ENCODE results near the gene C22orf39.

Gene C22orf39, protein sequence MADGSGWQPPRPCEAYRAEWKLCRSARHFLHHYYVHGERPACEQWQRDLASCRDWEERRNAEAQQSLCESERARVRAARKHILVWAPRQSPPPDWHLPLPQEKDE

DNA sequence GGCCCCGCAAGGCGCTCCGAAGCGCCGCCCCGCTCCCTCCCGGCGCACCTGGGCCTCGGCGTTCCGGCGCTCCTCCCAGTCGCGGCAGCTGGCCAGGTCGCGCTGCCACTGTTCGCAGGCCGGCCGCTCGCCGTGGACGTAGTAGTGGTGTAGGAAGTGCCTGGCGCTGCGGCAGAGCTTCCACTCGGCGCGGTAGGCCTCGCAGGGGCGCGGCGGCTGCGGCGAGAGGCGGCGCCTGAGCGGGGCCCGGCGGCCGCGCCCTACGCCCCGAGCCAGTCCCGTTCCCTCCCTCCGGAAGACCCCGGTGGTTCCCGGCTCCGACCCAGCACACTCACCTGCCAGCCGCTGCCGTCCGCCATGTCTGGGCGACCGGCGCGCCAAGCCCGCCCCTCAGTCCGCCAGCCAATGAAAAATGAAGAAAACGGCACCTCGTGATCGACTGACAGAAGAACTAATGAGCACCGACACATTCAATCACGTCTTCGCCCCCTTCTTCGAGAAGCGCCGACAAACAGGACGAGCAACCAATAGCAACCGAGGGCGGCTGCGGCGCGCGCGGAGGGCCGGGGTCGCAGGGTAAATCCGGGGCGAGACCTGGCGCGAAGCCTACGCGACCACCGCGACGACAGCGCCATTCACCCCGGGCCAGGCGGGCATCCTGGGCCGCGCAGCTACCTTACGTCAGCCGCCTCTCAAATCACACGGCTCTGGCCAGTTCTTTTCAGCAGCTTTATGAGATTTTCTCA is at the start of gene C22orf39:
Gene C22orf39, minus strand, starts transcription at position 382 of the 746 bp plus-strand sequence. Its CDS starts 23 bp downstream, at position 359.
- DNase-seq (ENCODE audit: low read depth, low spot score): peak; percentile 71

DNA sequence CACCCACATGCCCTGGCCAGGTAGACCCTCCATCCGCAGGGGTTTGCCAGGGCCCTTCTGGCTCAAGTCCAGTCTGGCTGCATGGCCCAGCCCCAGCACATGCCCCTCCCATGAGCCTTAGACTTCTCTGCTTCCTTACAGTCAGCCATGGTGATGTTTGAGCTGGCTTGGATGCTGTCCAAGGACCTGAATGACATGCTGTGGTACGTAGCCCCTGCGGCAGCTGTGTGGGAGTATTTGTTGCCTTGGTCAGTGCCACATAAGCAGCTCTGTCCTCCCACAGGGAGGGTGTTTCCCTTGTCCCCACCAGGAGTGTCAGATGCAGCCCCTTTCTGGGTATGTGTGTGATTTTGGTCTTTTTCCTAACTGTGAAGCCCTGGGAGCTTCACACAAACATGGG is 49.7 kb upstream of the C22orf39 start:
- DNase-seq (ENCODE audit: low read depth, low spot score): no peak

DNA sequence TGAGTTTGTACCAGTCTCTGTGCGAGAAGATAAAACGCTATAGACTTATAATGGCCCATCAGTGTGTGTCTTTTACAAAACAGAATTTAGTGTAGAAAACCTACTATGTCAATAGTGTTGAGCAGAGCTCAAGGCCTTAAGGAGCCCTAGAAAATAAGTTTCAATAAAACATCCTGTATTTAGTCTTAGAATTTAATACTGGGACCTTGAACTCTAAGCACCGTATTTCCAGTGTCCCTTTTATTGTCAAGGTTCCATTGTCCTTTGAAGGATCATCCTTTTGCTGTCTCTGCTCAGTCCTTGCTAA is 48.8 kb upstream of the C22orf39 start:
- DNase-seq (ENCODE audit: low read depth, low spot score): no peak

DNA sequence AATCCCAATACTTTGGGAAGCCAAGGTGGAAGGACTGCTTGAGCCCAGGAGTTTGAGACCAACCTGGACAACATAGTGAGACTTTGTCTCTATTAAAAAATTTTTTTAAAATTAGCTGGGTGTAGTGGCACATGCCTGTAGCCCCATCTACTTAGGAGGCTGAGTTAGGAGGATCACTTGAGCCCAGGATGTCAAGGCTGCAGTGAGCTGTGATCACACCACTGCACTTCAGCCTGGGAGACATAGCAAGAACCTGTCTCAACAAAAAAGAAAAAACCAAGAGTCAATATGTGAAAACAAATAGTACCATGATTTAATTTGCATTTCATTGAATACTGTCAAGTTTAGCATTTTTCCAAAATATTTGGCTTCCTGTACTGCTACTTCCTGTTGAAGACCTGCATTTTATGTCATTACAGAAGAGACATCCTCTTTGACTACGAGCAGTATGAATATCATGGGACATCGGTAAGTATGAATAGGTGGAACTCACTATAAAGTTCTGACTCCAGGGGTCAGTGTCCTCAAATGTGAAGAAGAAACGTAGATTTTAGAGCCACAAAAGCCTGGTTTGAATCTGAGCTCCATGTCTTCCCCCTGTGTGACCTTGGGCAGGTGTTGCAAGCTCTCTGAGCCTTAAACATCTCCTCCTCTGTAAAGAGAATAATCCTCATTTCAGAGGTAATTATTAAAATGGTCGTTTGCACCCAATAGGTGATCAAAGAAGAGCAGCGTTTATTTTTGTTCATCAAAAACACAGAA is 48.2 kb upstream of the C22orf39 start:
- no peak for DNase-seq (ENCODE audit: low read depth, low spot score)

DNA sequence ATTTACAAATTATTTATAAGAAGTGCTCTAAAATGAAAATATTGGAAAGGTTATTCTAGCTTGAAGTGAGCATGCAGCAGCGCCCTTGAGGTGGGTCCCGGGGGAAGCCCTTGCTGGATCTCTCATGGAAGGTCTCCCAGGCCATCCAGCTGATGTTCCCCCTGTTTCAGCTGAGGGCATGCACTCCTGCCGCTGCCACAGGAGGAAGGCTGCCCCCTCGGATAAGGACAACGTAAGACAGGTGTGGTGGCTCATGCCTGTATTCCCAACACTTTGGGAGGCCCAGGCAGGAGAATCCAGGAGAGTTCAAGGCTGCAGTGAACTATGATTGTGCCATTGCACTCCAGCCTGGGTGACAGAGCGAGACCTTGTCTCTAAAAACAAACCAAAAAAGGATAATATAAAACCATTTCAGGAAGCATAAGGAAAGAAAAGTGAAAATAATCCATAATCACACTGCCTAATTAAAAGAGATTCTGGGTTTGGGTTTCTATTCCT is 47.2 kb upstream of the C22orf39 start:
- no peak for DNase-seq (ENCODE audit: low read depth, low spot score)

DNA sequence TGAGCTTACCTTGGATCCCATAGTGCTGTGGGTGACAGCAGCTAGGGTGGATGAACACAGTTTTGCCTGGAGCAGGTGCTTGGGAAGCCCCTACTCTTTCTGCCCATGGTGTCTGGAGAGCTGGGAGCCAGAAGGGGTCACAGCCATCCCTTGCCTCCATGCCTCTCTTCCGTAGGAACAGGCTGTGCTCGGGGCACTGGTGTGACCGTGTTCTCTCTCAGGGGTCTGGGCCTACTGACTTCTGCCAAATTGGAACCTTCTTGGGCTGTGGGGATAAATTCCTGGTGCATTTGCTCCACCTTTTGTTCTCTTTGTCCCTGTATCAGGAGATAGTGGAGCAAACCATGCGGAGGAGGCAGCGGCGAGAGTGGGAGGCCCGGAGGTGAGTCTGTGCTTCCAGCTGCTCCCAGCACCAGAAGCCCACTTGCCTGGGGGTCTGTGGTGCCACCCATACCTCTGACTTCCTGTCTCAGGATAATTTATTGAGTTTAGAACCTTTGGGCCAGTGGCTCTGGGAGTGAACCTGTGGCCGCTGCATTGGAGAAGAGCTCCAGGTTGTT is 46.6 kb upstream of the C22orf39 start:
- no peak for DNase-seq (ENCODE audit: low read depth, low spot score)

DNA sequence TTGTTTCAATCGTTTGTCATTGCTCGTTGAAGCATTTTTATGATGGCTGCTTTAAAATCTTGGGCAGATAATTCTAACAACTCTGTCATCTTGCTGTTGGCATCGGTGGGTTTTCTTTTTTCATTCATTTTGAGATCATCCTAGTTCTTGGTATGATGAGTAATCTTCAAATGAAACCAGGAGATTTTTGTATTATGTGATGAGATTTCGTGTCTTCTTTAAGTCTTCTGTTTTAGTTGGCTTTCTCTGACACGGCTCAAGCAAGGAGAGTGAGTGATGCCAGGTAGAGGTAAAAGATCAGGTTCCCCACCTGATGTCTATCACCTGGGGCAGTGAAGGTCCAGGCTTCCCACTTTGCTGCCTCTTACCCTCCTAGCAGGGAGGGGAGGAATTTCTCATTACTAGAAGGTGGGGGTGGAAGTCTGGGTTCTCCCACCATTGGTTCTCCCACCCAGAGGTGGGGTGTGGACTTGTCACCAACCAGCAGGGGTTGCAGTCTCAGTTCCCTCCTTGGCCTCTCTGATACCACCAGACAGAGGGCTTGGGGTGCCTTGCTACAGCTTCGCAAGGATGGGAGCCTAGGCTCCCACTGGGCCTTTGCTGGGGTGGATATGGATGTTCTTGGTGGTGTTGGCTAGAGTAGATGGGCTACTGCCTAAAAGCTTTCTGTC is 45.1 kb upstream of the C22orf39 start:
- no peak for DNase-seq (ENCODE audit: low read depth, low spot score)

DNA sequence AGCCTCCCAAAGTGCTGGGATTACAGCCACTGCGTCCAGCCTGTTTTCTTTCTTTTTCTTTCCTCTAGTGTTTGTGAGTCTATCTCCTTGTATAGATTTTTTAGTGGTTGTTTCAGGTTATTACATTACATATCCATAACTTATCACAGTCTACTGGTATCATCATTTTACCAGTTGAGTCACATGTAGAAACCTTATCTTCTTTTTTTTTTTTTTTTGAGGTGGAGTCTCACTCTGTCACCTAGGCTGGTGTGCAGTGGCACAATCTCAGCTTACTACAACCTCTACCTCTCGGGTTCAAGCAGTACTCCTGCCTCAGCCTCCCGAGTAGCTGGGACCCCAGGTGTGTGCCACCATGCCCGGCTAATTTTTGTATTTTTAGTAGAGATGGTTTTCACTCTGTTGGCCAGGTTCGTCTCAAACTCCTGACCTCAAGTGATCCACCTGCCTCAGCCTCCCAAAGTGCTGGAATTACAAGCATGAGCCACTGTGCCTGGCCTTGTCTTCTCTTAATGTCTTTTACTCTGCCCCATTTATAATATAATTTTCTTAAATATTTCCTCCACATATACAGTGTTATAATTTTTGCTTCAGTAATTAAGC is 43.2 kb upstream of the C22orf39 start:
- no peak for DNase-seq (ENCODE audit: low read depth, low spot score)

DNA sequence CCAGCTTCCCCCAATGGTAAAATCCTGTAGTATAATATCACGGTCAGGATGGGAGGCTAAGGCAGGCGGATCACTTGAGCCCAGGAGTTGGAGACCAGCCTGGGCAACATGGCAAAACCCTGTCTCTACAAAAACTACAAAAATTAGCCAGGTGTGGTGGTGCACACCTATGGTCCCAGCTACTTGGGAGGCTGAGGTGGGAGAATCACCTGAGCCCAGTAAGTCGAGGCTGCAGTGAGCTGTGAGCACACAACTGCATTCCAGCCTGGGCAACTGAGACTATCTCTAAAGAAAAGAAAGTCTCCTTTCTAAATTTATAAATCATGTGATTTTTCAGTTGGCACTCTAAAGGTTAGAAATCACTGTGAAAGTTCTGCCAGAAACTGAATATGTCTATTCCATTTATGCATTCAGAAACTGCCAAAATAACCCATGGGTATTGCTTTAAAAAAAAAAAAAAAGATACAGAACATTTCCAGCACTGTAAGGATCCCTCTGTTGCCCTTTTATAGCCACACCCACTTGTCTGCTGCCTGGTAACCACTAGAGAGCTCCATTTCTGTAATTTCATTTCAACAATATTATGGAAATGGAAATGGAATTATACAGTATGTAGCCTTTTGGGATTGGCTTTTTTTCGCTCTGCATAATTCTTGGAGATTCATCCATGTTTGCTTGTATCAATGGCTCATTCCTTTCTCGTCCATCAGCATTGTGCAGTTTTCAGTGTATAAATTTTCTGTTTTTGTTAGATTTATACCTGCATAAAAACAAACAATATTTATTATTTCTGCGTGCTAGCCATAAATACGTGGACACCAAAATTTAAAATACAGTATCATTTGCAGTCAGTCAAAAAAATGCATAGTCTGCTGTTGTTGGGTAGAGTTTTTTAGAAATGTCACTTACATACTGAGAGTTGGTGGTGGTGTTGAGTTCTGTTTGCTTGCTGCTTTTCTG is 41.7 kb upstream of the C22orf39 start:
- no peak for DNase-seq (ENCODE audit: low read depth, low spot score)

DNA sequence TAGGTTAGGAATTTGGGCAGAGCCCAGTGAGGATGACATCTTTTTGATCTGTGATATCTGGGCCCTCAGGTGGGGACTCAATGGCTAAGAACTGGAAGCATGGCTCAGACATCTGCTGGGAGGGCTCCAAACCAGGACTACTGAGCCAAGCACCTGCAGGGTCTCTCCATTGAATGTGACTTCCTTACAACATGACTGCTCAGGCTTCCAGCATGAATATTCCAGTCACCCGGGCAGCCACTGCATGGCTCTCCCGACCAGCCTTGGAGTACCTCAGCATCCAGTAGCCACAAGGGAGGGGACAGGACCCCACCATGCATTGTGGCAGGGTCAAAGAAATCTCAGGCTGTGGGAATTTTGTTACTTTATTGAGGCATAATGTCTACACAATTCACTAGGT is 40.8 kb upstream of the C22orf39 start:
- no peak for DNase-seq (ENCODE audit: low read depth, low spot score)

DNA sequence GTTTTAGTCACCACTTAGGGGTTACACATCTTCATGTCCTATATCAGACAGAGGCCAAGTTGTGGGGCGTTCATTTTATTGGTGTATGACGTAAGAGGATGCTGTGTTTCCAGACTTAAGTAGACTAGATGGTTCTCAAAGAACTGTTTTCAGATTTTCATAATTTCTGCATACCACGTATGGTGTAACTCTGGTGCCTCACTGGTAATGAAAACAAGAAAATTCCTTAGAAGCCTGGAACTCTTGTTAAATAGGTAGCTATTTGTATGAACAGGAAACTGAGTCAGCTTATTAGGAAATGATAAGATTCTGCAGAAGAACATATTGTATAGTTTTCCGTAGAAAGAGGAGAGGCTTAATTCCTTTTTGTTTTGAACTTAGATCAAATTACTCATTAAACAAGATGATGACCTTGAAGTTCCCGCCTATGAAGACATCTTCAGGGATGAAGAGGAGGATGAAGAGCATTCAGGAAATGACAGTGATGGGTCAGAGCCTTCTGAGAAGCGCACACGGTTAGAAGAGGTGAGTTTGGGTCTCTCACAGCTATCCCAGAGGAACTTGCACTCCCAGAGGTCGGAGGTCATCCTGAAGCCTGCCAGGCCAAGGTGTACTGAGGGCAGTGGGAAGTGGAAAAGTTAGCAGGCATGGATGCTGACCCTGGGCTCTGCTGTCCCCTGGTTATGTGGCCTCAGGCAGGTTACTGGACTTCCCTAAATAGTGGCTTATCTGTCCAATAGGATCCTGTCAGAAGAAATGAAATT is 36.2 kb upstream of the C22orf39 start:
- DNase-seq (ENCODE audit: low read depth, low spot score): no peak

DNA sequence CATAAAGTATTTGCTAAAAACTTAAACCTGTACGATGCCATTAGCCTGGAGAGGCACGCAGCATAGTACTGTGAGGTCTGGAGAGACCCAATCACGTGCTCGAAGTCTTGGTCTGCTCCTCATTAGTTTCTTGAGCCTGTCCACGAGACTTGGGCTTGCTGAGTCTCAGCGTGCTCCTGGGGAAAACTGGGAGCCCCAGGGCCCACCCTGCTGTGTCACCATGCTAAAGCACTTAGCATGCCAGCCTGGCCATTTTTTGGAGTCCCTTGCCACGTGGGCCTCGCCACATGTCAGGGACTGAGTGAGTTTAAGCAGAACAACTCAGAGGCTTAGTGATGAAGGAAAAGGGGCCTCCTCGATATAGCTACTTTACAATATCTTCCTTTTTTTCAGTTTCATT is 34.8 kb upstream of the C22orf39 start:
- DNase-seq (ENCODE audit: low read depth, low spot score): no peak

DNA sequence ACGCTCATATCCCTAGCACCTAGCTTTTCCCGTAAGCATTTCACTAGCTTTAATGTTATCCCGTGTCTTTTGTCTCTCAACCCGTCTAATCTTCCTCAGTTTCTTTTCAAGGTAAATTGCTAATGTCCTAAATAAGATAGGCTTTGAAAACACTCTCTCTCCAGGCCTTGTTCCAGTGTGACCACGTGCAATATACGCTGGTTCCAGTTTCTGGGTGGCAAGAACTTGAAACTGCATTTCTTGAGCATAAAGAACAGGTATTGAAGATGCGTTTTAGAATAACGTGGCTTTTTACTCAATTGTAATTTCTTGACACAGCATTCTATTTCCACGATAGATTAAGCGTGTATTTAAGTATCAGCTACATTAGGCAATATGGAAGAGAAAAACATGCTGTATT is 33.3 kb upstream of the C22orf39 start:
- no peak for DNase-seq (ENCODE audit: low read depth, low spot score)

DNA sequence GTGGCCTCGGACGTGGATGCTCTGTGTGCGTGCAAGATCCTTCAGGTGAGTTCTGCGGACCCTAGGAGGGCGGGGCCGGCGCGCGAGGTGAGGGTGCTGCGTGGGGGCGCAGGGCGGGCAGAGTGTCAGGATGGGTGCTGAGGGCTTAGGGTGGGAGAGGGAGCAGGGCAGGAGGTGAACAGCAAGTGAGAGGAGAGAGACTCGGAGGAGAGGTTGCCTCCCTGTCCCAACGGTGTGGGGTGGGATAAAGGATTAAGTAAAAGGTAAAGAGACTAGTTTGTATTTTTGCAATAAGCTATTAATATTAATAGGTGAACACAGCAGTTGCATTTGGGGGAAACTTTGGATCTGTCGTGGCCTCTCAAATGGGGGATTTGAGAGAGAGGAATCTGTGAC is 32.7 kb upstream of the C22orf39 start:
- DNase-seq (ENCODE audit: low read depth, low spot score): no peak

DNA sequence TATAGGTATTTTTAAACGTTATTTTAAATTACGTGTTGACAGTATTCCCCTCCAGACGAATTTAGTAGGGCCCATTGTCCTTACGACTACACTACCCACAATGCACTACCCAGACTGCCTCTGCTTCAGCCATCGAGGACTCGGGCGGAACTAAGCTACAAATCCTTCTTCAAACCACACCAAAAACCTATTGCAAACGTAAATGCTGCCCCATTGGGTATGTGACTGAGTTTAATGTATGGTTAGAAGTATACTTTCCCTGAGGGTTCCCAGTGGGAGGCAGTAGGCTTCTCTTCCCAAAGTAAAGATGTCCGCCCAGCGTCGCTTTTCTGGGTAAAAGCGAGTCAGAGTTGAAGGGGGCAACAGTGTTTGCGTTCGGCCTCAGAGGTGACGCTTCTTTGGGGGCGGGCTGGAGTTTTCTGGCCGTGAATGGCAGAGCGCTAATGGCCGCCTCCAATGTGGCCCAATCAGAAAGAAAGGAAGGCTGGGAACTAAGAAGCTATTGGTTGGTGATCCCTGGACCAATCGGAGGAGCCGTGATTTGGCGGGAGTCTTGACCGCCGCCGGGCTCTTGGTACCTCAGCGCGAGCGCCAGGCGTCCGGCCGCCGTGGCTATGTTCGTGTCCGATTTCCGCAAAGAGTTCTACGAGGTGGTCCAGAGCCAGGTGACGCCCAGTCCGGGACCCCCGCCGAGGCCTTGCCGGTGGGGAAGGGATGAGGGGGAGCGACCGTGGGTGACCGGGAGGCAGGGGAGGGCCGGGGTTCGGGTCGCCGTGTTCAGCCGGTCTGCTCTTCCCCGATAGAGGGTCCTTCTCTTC is 32.1 kb upstream of the C22orf39 start, which contains the start of gene CDC45:
Gene CDC45, plus strand, starts transcription at position 566 of the 818 bp plus-strand sequence. Its CDS starts 49 bp downstream, at position 615.
- DNase-seq (ENCODE audit: low read depth, low spot score): peak; percentile 96

DNA sequence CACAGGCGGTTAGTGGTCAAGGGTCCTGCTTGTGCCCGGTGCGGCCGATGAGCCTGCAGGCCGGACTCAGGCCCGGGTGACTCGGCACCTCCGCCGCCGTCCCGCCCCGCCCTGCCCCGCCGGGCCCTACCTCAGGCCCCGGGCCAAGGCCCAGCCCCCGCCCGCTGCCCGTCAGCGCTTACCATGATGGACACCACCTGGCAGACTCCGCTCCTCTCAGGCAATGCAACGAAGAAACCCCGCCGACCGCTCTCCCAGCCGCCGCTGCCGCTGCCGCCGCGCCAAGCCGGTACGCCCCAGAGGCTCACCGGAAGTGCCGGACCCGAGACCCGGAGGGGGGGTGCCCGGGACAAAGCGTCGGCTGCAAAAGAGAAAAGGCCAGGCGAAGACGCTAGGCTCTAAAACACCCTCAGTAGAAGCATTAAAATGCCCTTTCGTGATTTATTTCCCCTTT is 31.4 kb upstream of the C22orf39 start, which contains the start of gene UFD1:
Gene UFD1, minus strand, starts transcription at position 293 of the 454 bp plus-strand sequence. Its CDS starts 108 bp downstream, at position 185.
- DNase-seq (ENCODE audit: low read depth, low spot score): no peak

DNA sequence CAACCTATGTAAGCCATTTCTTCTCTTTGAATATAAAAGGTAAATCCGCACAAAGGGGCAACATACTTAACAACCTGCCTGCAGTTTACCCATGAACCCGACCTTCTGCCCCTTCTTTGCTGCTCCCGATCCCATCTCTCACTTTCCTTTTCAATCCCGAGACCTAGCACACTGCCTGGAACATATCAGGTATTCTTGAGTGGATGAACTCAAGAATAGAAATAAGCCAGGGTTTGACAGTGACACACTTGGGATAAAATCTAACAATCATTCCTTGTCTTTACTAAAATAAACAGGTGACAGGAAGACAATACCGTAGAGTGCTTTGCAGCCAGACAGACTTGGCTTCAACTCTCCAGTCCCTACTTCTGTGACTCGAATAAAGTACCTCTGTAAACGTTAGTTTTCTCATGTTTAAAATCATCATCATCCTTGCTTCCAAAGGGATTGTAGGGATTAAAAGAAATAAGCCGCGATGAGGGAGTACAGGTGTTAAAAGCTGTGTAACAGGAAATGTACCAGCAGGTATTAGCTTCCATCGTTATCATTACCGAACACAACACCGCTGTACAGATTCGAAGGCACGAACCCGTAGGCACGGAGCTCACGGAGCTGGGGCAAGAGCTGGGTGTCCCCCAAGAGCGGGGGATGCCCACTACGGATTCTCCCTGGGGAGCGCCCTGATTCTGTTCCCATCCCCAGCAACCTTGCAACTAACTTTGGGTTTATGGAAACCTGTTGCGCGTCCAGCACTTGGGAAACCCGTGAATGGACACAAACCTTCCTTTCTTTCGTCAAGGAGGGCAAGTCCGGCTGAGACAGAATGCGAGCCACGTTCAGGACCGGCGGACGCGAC is 30.8 kb upstream of the C22orf39 start:
- no peak for DNase-seq (ENCODE audit: low read depth, low spot score)
